ENCODE results near the gene CTNNA3. TPM values are rescaled to one million over a fixed set of nuclear protein-coding genes. Genes with fewer than 3 reads are reported as not detected.

The CTNNA3 gene
- total and polyA plus RNA-seq, 12 donors, result 0.03 to 14.4 (median 0.47) TPM; not detected in 1

- Histone ChIP-seq H3K27me3 (no peaks in the 10 kb centered on the region), H3K36me3 (replicated peaks in 1 of 2) (no peaks in the 10 kb centered on the region), H3K9me3 (replicated peaks in 1 of 3) (no peaks in the 10 kb centered on the region), H3K4me3 (no peak overlapping the region), H3K4me1 (replicated peaks in 1 of 2) (peaks cover 6 to 16% of the 10 kb centered on the region in 2 donors), H3K27ac (no peak overlapping the region)
- TF ChIP-seq CTCF (IDR thresholded peaks at IDR 0.05), result no peak
- no peak for TF ChIP-seq POLR2A (IDR thresholded peaks at IDR 0.05)
- intact Hi-C loops (cut with DNase I), result no loop called here
- 42 to 50% (median 46%) methylated on average over 3 of the region's 3 CpGs for WGBS, 4 donors
- DNase-seq, result no peak
Observed at GRCh38 chr10:65891073-65891981, 1804.7 kb downstream of the CTNNA3 start.

- Histone ChIP-seq H3K27ac (no peak overlapping the region), H3K27me3 (no peaks in the 10 kb centered on the region), H3K4me3 (no peak overlapping the region), H3K9me3 (replicated peaks in 1 of 3) (no peaks in the 10 kb centered on the region), H3K36me3 (replicated peaks in 1 of 2) (no peaks in the 10 kb centered on the region), H3K4me1 (replicated peaks in 1 of 2) (no peaks in the 10 kb centered on the region)
- TF ChIP-seq POLR2A (IDR thresholded peaks at IDR 0.05) (no peak), CTCF (IDR thresholded peaks at IDR 0.05) (no peak)
- DNase-seq, result no peak
- intact Hi-C loops (cut with DNase I), result no loop called here
Observed at GRCh38 chr10:65864529-65864928, 1831.5 kb downstream of the CTNNA3 start.

GRCh38 chr10:65864036-65864435 is 1832.0 kb downstream of the CTNNA3 start:
- H3K27me3 ChIP-seq, result no peaks in the 10 kb centered on the region
- intact Hi-C loops (cut with DNase I), result no loop called here
- no peak overlapping the region for H3K4me3 ChIP-seq
- DNase-seq, result no peak
- no peaks in the 10 kb centered on the region for H3K36me3 ChIP-seq (replicated peaks in 1 of 2)
- TF ChIP-seq CTCF (IDR thresholded peaks at IDR 0.05), result no peak
- TF ChIP-seq POLR2A (IDR thresholded peaks at IDR 0.05), result no peak
- H3K9me3 ChIP-seq (replicated peaks in 1 of 3), result no peaks in the 10 kb centered on the region
- no peak overlapping the region for H3K27ac ChIP-seq
- H3K4me1 ChIP-seq (replicated peaks in 1 of 2), result no peaks in the 10 kb centered on the region

Small RNA genes within 50 kb of the gene (microRNA-seq; reads per million reads assigned to microRNA genes)
- gene MIR7151, result 0 to 0.89 (median 0.28) reads per million in 3 donors

Small RNA genes within 50 kb of the gene (small RNA-seq; reads per million reads assigned to genes)
- gene AL607023.1 (0 reads per million in 2 donors), gene MIR7151 (0 reads per million in 2 donors)

Other genes with a start within 250 kb of the CTNNA3 start
- gene DNAJC12, start 142.0 kb upstream of the CTNNA3 start, total RNA-seq, result 100 to 1,000 TPM in 2 of 9 donors, 10 to 100 TPM in 7; 38.7 to 228 (median 54.0) TPM
- 100 to 1,000 TPM in 1 of 3 donors, 10 to 100 TPM in 2; 21.0 to 134 (median 58.4) TPM for gene DNAJC12, start 142.0 kb upstream of the CTNNA3 start, polyA plus RNA-seq
- gene SIRT1, start 188.5 kb upstream of the CTNNA3 start, total RNA-seq, result 10 to 100 TPM; 18.4 to 51.8 (median 30.6) TPM
- 10 to 100 TPM; 14.8 to 25.9 (median 15.1) TPM for gene SIRT1, start 188.5 kb upstream of the CTNNA3 start, polyA plus RNA-seq